HT-29 (cell line): ENCODE measurements around the gene UNC119B. TPM values are rescaled to one million over a fixed set of nuclear protein-coding genes. Genes with fewer than 3 reads are reported as not detected.

Experiments used
- DNase-seq: peaks from one replicate; pipeline ENCODE4 v3.0.0-alpha.2; 2015; ENCODE audit warnings: low spot score
- total RNA-seq: library from RNA; depleted of rRNA; stranded (reverse); fragments of >200 nt; shearing (Covaris generic); gene quantifications from 2 replicates; pipeline ENCODE4 v1.2.3, GENCODE V29; 2014; rRNA removed

UNC119B gene
- total RNA-seq, 1 experiment from 2014 or later: 16.7 TPM

- DNase-seq: no peak
Observed at GRCh38 chr12:120764816-120765215, 54.6 kb downstream of the UNC119B start.

GRCh38 chr12:120766566-120766965 is 56.3 kb downstream of the UNC119B start:
- no peak for DNase-seq

- no peak for DNase-seq
Observed at GRCh38 chr12:120767071-120768024, 57.1 kb downstream of the UNC119B start.

- no peak for DNase-seq
Observed at GRCh38 chr12:120771097-120771496, 60.8 kb downstream of the UNC119B start.

Other genes starting within 250 kb of the UNC119B start
- gene SRSF9, start 240.7 kb upstream of the UNC119B start, total RNA-seq: 302 and 319 TPM in 2 replicates
- 268 and 293 TPM in 2 replicates for gene DYNLL1, start 214.3 kb upstream of the UNC119B start, total RNA-seq
- gene COQ5, start 181.3 kb upstream of the UNC119B start, total RNA-seq: 12.9 and 14.2 TPM in 2 replicates
- 62.8 and 88.0 TPM in 2 replicates for gene RNF10, start 176.1 kb upstream of the UNC119B start, total RNA-seq
- gene POP5, start 129.1 kb upstream of the UNC119B start, total RNA-seq: 61.5 and 70.9 TPM in 2 replicates
- 3.5 and 7.0 TPM in 2 replicates for gene CABP1, start 69.8 kb upstream of the UNC119B start, total RNA-seq
- gene MLEC, start 23.3 kb upstream of the UNC119B start, total RNA-seq: 226 and 266 TPM in 2 replicates
- gene ACADS, start 15.4 kb downstream of the UNC119B start, total RNA-seq: 11.9 and 28.4 TPM in 2 replicates
- 7.9 and 8.6 TPM in 2 replicates for gene SPPL3, start 193.9 kb downstream of the UNC119B start, total RNA-seq